Measurements from ENCODE around the gene TTC9C.
"Not testable (repeated sequence)": the region's sequence is repeated elsewhere in the genome, so short reads cannot be mapped to it uniquely, and the experiment has no call there.

Gene TTC9C, protein sequence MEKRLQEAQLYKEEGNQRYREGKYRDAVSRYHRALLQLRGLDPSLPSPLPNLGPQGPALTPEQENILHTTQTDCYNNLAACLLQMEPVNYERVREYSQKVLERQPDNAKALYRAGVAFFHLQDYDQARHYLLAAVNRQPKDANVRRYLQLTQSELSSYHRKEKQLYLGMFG

DNA sequence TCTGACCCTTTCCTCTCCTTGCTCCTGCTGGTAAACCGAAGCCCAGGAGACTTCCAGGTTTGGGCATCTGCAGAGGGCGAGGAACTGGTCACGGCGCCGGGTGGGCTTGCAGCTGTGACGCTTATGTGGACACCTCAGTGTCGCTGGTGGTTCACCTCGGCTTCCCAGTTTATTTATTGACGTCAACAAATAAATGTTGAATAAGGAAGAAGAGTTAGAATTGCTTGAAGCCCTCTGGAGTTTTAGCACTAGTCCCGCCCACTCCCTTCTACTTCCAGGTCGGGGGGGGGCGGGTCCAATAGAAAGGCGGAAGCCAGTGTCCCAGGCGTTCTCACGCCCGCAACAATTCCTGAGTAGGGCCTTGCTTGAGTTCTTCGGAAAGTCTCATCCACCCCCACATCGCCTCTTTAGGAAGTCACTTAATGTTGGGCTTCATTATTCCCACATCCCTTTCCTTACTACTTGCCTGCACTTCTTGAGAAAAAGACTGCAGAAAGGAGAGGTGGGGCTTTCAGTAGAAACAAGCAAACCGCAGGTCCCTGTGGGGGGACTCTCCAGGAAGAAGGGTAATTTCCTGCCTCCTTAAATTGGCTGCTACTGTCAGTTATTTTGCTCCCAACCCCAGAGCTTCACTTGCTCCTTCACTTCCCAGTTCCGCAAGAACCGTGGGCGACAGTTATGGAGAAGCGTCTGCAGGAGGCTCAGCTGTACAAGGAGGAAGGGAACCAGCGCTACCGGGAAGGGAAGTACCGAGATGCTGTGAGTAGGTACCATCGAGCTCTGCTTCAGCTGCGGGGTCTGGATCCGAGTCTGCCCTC, at the start of gene TTC9C:
Gene TTC9C (plus strand): TSS at position 316 of the 818 bp plus-strand sequence. CDS start 363 bp downstream, at position 679.
- DNase-seq = peak; percentile 89

DNA sequence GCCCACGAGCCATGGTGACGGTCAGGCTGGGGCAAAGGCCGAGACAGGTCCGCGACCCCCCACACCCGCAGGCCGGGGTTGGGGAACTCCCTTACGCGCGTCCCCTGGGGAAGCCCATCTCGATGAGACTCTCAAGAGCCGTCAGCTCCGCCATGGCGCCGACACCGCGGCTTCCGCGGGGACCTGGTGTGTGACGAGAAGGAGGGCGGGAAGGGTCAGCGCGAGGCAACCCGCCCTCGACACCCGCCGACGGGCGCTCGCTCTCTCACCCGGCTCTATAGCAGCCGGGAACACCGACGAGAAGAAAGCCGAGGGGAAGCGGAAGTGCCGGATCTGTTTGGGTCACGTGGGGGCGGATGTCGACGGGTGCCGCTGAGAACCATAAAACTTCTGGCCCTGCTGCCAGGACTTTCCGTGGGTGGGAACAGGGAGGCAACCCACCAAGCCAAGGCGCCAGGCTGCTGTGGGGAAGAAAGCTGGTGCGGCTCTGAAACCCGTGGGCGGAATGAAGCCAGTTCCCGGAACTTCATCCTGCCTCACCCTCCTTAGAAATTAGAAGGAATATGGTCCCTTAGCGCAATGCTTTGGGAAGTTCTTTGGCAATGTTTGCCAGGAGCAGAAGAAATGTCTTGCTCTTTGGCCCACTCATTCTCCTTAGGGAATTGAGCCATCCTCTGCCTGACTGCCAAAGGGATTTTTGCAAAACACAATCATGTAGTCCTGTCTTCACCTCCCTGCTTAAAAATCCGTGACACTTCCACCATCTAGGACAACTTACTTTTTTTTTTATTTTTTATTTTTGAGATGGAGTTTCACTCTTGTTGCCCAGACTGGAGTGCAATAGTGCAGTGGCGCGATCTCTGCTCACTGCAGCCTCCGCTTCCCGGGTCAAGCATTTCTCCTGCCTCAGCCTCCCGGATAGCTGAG, 49.3 kb upstream of the TTC9C start, which contains the start of gene UBXN1:
Gene UBXN1 (minus strand): TSS at position 304 of the 927 bp plus-strand sequence. CDS start 150 bp downstream, at position 154.
- peak; percentile 87 for DNase-seq

DNA sequence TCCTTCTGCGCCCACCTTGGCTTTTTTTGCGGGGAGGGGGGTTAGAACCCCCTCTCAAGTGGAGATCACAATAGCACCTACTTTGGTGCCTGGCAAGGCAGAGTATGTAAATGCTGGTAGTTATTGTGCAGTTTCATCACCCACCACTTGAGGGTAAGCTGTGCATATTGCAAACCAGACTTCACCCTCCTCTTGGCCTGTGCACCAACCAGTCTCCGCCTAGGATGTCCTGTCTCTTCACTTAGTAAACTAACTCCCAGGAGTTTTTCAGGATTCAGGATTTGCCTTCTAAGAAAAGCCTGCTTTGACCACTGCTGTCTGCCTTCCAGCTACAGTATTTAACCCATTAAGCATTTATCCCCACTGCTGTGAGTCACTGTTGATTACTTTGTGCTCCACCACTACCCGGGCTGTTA, 47.5 kb upstream of the TTC9C start:
- peak; percentile 38 for DNase-seq

DNA sequence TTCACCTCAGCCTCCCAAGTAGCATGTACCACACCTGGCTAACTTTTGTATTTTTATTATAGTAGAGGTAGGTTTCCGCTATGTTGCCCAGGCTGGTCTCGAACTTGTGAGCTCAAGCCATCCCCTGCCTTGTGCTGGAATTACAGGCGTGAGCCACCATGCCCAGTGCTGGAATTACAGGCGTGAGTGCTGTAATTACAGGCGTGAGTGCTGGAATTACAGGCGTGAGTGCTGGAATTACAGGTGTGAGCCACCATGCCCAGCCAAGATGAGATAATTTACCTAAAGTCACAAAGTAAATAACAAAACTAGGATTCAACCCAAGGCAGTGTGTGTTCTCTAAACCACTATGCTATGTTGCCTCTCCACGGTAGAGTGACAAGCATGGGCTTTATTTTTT, 45.8 kb upstream of the TTC9C start:
- DNase-seq = no peak

DNA sequence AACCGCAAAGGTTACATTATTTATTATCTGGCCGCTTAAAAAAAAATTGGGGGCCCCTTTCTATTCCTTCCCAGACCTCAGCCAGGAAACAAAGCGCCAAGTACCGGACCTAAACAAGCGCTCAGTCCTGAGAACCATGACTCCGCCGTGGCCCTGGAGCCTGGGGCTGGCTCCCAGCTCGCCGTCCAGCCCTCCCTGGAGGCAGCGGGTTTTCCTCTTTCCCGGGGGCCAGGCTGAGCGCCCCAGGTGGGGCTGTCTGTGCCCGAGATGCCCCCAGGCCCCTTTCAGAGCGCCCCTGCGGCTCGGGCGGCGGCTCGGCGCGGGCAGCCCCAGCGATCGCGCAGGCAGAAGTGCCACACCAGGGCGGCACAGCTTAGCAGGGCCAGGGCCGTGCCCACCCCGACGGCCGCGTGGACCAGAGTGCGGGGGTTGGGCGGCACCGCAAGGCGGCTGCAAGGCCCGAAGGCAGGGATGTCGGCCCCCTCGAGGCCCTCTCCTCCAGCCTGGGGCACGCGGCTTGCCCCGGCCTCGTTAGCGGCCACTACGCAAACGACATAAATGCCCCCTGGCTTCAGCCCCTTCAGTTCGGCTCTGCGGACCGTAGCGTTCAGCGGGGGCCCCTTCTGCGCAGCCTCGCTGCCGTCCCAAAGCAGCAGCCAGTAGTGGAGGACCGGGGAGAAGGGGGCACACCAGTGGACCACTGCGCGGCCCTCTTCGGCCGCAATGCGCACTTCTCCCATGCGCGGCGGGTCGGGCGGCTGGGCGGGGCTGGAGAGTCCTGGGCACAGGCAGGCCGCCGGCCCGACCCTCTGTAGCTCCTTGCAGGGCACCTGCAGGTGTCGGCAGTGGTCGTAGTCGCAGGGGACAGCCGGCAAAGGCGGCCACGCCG, 40.5 kb upstream of the TTC9C start:
- DNase-seq = no peak

DNA sequence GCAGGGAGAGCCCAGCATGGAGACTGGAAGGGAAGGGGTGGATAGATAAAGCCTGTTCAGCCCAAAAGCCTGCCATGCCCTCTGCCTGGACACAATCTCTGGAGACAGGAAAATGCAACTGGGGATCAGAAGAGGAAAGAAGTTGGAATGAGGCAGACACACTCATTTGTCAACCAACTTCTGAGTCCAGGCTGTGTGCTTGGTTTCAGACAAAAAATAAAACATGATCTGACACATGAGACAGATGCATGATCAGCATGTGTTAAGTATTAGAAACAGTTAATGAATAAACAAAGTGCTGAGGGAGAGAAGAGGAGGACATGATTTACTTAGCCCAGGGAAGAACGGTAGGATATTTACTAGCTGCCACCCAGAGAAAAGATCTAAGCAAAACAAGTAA, 39.8 kb upstream of the TTC9C start:
- no peak for DNase-seq

DNA sequence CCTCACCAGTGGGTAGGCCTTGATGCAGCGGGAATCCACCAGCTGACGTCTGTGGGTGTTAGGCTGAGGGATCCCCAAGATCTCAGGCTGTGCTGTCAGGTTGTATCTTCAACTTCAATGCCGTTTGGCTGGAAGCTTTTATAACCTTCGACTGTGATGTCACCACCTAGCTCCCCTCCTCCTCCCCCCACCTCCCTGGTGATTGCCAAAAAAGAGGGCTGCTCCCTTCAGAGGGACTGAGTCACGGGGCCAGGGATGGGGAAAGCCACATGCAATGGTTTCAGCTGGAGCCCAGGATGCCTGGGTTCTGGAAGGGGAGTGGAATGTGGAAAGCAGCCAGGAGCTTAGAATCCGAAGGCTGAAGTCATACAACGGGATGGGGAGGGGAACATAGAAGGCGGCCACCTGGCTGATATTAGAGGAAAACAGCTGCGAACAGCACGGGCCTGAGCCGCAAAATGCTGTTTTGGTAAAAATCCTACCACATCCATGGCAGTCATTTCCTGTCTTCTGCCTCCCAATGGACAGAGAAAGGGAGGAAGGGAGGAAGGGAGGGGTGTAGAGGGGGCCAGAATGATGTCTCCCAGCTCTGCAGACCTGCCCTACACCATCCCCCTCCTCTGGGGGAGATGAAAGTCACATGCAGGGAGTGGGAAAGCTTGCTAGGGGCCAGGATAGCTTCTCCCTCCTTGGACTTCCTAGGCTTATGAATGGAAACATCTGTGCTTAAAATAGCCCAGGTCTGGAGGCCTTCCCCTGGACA, 38.7 kb upstream of the TTC9C start, which contains the start of gene LRRN4CL:
Gene LRRN4CL (minus strand): TSS at position 110 of the 763 bp plus-strand sequence. CDS start 1,022 bp downstream, outside the sequence.
- DNase-seq = no peak

DNA sequence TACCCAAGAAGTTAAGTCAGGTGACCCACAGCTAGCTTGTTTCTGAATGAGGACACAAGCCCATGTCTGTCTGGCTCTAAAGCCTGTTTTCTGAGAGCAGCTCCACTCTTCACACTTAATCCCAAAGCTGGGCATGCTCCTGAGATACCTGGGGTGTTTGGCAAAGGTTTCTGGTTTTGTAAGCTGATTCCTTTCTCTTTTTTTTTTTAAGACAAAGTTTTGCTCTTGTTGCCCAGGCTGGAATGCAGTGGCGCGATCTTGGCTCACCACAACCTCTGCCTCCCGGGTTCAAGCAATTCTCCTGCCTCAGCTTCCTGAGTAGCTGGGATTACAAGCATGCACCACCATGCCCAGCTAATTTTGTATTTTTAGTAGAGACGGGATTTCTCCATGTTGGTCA, 34.7 kb upstream of the TTC9C start:
- not testable (repeated sequence) for DNase-seq

DNA sequence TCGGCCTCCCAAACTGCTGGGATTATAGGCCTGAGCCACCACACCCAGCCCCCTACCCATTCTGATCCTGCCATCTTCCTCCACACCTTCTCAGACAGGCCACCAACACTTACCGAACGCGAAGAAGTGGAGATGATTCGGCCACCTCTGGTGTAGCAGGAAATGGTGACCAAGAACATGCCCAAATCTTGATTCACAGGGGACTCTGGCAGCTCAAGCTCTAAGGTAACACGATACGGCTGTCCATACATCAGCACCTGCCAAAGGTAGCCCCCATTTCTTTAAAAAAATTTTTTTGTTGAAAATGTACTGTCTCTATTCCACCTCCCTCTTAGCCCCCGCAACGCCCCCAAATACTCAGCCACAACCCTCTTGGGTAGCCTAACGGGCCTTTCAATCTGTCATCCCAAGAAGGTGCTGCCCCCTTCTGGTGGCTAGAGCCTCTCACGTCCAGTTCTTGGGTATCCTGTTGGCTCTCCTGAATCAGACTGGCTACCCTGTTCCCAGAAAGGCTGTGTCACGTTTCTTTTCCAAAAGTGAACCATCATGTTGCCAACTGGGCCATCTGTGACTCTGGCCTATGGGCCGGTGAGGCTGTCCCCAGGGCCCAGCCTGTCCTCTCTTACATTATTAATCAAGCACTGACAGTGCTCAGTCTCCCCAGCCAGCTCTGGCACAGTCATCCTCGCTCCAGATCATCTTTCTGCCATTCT, 33.7 kb upstream of the TTC9C start:
- DNase-seq = peak; percentile 52

DNA sequence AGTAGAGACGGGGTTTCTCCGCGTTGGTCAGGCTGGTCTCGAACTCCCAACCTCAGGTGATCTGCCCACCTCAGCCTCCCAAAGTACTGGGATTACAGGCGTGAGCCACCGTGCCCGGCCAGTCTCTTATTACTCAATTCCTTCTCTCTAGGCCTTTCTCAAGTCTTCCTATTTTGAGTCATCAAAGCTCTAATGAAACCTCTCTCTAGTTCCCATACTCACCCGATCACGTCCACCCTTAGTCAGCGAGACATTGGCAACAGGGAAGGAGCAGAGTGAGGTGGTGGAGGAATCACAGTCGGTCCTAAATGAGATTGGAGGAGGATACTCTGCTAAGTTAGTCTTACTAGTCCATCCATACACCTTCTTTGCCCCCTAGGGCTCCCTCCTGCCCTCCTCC, 26.0 kb upstream of the TTC9C start:
- no peak for DNase-seq

DNA sequence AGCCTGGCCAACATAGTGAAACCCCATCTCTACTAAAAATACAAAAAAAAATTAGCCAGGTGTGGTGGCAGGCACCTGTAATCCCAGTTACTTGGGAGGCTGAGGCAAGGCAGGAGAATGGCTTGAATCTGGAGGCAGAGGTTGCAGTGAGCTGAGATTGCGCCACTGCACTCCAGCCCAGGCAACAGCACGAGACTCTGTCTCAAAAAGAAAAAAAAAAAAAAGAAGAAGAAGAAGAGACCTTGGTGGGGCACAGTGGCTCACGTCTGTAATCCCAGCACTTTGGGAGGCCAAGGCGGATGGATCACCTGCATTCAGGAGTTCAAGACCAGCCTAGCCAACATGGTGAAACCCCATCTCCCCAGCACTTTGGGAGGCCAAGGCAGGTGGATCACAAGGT, 24.4 kb upstream of the TTC9C start:
- not testable (repeated sequence) for DNase-seq

DNA sequence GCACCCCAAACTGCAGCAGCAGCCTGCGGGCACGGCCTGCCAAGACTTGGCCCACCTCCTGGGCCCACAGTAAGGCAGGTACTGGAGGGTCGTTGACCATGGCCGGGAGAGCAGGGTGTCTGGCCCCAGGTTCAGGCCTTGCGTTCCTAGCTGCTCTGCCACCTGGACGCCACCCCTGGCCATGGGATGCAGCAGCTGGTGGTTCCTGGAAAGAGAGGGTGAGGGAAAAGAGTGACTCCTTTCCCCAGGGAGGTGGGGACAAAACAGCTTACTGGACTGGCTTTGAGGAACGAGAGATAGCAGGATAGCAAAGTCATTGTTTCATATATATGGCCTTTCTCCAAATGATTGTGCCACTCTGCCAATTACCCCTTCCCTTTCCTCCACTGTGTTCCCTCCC, 22.9 kb upstream of the TTC9C start:
- no peak for DNase-seq

DNA sequence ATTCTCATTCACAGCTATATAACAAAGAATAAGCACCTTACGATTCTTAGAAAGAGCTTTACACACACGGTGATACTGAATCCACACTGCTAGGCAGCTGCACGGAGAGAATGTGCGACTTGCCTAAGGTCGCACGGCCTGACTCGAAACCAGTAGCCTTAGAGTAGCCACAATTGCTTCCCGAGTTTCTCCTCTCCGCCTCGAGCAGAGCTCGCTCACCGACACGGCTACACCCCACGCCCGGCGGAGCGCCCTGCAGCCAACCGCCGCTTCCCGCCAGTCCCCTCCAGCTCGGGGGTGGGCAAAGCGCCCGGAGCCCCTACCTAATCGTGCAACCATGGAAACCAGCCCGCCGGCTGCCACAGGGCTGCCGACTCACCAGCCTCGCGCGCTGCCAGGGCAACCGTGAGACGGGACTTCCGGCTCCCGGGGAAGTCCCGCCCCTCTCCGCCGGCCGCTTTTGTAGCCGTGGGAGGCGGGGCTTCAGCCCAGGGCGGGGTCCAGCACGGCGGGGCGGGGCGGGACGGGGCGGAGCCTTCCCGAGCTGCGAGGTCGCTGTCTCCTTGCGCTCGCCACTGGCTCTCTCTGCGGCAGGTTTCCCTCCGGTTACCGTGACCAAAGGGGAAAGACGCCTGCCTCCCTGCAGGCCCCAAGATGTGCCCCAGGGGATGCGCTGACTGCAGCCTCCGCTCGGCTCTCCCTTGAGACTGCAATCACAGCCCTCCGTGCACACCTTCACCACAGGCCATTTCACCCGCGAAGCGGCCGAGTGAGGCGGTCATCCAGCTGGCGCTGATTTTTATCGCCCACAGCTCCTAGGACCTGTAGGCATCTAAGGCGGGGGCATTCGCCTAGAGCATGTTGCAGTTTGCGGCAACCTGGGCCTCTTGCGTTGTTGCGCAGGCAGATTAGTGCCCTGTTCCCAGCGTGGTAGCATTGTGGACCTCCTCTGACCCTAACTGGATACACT, 22.1 kb upstream of the TTC9C start:
- peak; percentile 96 for DNase-seq

DNA sequence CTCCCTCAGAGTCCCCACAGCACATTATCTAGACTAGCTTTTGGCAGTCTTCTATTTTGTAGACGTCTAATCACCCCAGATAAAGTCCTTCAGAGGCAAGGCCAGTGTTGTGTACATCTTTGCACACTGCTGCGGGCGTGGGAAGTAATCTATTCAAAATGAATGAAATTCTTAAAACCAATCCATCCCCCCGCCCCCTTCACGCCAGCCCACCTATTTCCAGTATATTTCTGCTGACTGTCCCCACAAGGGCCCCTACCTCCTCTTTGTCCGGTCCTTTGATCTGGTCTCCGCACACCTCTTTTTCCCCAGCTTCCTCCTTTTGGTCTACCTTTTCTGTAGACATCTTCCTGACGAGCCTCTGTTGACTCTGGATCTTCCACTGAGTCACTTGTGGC, 21.4 kb upstream of the TTC9C start:
- DNase-seq = no peak

DNA sequence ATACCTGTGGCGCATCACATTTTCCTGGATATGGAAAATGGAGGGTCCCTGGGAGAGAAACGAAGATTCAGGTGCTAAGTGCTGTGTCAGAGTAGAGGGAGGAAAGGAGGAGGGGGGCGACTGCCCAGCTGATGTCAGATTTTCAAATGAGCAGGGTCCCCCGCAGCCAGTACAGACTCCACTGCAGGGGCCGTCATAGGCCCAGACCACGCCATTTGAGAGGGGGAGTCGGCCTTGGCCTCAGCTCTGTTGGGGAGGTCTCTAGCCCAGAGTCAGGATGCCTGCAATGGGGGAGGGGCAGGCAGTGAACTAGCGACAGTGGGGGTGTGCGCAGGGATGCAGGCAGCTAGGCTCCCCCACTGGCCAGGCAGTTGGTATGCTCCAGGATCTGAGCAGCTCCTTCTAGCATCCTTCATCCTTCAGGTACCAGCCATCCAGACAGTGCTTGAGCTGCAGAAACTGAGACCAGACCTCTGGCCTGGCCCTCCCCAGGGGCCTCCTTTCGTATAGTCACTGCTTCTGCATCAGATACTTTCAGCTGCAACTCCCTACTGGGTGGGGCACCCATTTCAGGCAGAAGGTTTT, 20.9 kb upstream of the TTC9C start, which contains the start of the genes BSCL2 and GNG3:
Gene BSCL2 (minus strand): TSS at position 148 of the 585 bp plus-strand sequence. CDS start 229 bp downstream, outside the sequence.
Gene GNG3 (plus strand): TSS at position 400 of the 585 bp plus-strand sequence. CDS start 620 bp downstream, outside the sequence.
- no peak for DNase-seq

DNA sequence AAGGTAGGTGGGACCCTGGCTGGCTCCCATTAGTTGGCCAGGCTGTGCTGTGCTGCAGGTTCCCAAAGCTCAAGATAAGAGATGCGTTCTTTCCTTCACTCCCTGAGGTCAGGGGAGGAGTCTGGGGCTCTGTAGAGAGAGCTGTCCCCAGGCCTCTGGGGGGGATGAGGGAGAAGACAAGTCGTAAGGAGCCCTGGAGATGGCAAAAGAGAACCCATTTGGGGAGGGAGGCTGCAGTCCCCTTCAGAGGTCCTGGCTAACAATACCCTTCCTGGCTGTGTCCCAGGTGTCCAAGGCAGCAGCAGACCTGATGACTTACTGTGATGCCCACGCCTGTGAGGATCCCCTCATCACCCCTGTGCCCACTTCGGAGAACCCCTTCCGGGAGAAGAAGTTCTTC, 19.9 kb upstream of the TTC9C start:
- no peak for DNase-seq

DNA sequence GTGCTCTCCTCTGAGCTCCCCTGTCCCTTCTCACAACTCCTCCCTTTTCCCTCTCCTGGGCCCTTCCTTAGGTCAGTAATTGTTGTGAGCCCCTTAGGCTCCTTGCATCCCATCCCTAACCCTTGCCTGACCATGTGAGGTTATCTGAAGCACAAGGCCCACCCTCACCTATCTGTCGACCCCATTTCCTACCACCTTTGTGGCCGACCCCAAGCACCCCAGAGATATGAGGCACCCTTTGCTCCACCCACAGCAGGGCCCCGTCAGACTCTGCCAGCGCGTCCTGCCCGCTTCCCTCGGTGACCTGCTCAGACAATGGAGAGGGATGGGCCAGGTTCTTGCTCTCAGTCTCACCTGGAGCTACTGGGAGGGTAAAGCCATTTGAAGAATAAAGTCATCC, 19.5 kb upstream of the TTC9C start:
- peak; percentile 55 for DNase-seq

DNA sequence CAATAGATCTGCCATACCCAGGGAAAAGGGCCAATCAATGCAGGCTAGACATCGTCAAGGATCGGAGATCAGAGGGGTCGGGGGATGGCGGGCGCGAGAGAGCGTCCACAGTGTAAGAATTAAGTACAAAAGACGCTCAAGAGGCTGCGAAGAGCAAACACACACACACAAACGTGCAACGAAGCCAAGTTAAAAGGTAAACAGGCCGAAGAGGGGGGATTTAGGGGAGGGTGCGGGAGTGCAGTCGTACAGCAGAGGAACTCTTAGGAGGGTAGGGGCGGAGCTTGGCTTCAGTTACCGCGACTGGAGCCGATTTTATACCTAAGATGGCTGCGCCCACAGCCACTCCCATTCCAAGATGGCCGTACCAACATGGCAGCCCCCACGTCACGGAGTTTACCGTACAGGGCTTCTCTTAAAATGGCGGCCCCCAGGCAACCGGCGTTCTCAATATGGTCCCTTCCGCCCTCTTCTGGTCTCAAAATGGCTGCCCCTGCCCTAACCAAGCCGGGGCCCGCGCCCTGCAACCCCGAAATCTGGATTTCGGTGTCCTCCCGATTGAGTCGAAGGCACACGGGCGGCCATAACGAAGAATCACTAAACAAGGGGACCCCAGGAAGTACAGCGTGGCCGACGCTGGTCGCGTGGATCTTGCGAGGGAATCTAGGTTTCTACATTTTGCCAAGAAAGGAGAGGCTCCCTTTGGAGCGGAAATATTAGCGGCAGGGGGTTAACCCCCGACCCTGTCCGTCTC, 18.9 kb upstream of the TTC9C start:
- peak; percentile 99 for DNase-seq

Data from NCI-H2029 (cell line).